ENCODE measurements around the gene MRNIP. TPM values are rescaled to one million over a fixed set of nuclear protein-coding genes. Genes with fewer than 3 reads are reported as not detected.

MRNIP gene
- total and polyA plus RNA-seq, 2 of the 8 experiments (the other 6 are each of a cell fraction or from before 2014, with no cell fraction given): 29.6 TPM

DNA sequence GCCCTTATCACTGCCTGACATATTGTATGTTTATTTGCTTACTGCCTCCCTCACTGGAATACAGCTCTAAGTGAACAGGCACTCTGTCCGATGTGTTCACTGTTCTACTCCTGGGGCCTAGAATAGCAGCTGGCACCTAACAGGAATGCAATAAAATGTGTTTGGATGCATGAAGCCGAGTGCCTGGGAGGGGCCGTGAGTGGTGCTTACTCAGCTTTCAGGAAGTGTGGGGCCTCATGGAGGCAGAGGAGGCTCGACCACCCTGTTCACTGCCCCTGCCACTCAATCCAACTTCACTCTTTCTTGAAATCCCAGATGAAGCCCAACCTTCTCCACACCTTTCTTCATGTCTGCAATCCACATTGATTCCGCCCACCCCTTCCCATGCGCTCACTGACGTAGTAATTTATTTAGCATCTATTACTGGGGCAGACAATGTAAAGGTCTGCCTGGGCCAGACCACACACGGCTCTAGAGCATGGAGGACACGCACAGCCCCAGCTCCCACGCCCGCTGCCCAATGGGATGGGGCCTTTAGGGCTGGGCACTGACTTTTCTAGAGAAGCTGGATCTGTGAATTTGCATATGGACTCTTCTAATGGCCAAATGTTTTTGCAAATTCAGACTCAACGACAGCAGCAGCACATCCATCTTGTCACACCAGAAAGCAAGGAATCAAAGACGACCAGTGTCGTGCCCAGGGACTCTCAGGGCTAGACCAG lies 27.7 kb upstream of the MRNIP start:
- H3K4ac ChIP-seq (replicated peaks; ENCODE audit: insufficient read length, low read depth, low read length): no peak overlapping the region
- no peaks in the 10 kb centered on the region for H3K27me3 ChIP-seq (replicated peaks in 1 of 4; ENCODE audit: control insufficient read depth in 3 of 4, extremely low read depth in 1 of 4, insufficient read depth in 3 of 4, low read length in 3 of 4)
- POLR2A ChIA-PET (ENCODE audit: partially characterized antibody): no interaction called here
- no peak overlapping the region for H3K4me3 ChIP-seq (ENCODE audit: extremely low read depth in 1 of 4, insufficient read depth in 2 of 4, low read depth in 3 of 4, low read length in 4 of 4)
- H4K5ac ChIP-seq (ENCODE audit: insufficient read length, low read depth, low read length): no peak overlapping the region
- H3K9me3 ChIP-seq (ENCODE audit: insufficient read depth in 2 of 2, low read depth in 1 of 2, low read length in 1 of 2): peaks cover 8 to 16% of the 10 kb centered on the region in 2 experiments
- no peak overlapping the region for H2BK120ac ChIP-seq (replicated peaks; ENCODE audit: low read depth, low read length)
- DNase-seq (ENCODE audit: low read depth in 1 of 2, low spot score in 2 of 2): no peak
- H3K23ac ChIP-seq (ENCODE audit: insufficient read length): no peak overlapping the region
- no peak overlapping the region for H2BK5ac ChIP-seq (ENCODE audit: low read depth, low read length)
- H4K20me1 ChIP-seq (replicated peaks in 1 of 2; ENCODE audit: control insufficient read depth in 1 of 2, insufficient read depth in 2 of 2, low read length in 2 of 2): no peaks in the 10 kb centered on the region
- no peaks in the 10 kb centered on the region for H3K4me1 ChIP-seq (replicated peaks in 1 of 4; ENCODE audit: control insufficient read depth in 3 of 4, insufficient read depth in 4 of 4, low read length in 3 of 4)
- H3K79me1 ChIP-seq (ENCODE audit: low read depth, low read length): peaks cover 3% of the 10 kb centered on the region; the same call in 1 of the 2 replicates
- no peak overlapping the region for H2BK12ac ChIP-seq (ENCODE audit: low read depth, low read length)
- H3K14ac ChIP-seq (ENCODE audit: insufficient read length): no peak overlapping the region
- no peak for FAIRE-seq
- no peak overlapping the region for H2AFZ ChIP-seq (ENCODE audit: low read length)
- H3K9ac ChIP-seq (replicated peaks in 1 of 4; ENCODE audit: extremely low read depth in 1 of 4, low read depth in 3 of 4, low read length in 3 of 4): no peak overlapping the region
- H3K27ac ChIP-seq (ENCODE audit: low read depth, low read length): no peak overlapping the region
- 90% methylated on average over 14 of the region's 14 CpGs; no CpG with 5 or more reads in 1 of the 2 experiments for WGBS, 2 experiments (ENCODE audit: extremely low coverage in 1 of 2, insufficient coverage in 1 of 2, insufficient read length in 1 of 2, insufficient replicate concordance in 2 of 2, low coverage in 1 of 2, low lambda C conversion rate in 2 of 2, missing lambda C conversion rate in 1 of 2)
- CTCF ChIA-PET (ENCODE audit: partially characterized antibody): interaction anchor here (0.6 to 2.9 kb wide), 5 partner anchors 7 to 406 kb away, joined by 3 to 9 read pairs (median 4); no protein-coding TSS in a partner anchor
- no peak overlapping the region for H2AK5ac ChIP-seq (ENCODE audit: low read depth, low read length)
- no peak overlapping the region for H2BK20ac ChIP-seq (ENCODE audit: low read length)
- H3K4me2 ChIP-seq (ENCODE audit: insufficient read depth in 1 of 2, low read depth in 2 of 2, low read length in 2 of 2): no peak overlapping the region
- H2BK15ac ChIP-seq (ENCODE audit: low read length): no peak overlapping the region
- peaks cover 14 to 47% (median 28%) of the 10 kb centered on the region in 4 experiments for H3K36me3 ChIP-seq (ENCODE audit: control insufficient read depth in 2 of 4, insufficient read depth in 4 of 4, low read length in 3 of 4)
- no peak overlapping the region for H4K8ac ChIP-seq (ENCODE audit: extremely low read depth, insufficient read depth, low read length)
- H4K91ac ChIP-seq (replicated peaks; ENCODE audit: insufficient read length, low read length): no peak overlapping the region
- H3K56ac ChIP-seq (replicated peaks; ENCODE audit: insufficient read length, low read depth, low read length): no peak overlapping the region
- no peak overlapping the region for H3K18ac ChIP-seq (ENCODE audit: extremely low read depth, low read length)
- H3K79me2 ChIP-seq (ENCODE audit: control insufficient read depth in 1 of 2, insufficient read depth in 2 of 2, low read length in 2 of 2): no peaks in the 10 kb centered on the region
- no peaks in the 10 kb centered on the region for H3K23me2 ChIP-seq (ENCODE audit: low read depth, low read length)
- TF ChIP-seq PHF8 (conservative IDR thresholded peaks at IDR 0.05; ENCODE audit: low read depth, low read length): no peak
- TF ChIP-seq GTF2F1 (IDR thresholded peaks at IDR 0.05; ENCODE audit: borderline replicate concordance, low read depth, low read length): no peak
- no peak for TF ChIP-seq TAF1 (IDR thresholded peaks at IDR 0.05; ENCODE audit: low read depth, low read length)
- no peak for TF ChIP-seq CREB1 (IDR thresholded peaks at IDR 0.05)
- TF ChIP-seq TAF7 (optimal IDR thresholded peaks at IDR 0.05; ENCODE audit: borderline replicate concordance, low read depth, low read length): no peak
- no peak for TF ChIP-seq KDM4A (IDR thresholded peaks at IDR 0.05; ENCODE audit: low read depth, low read length, severe bottlenecking)
- no peak for TF ChIP-seq FOSL1 (IDR thresholded peaks at IDR 0.05; ENCODE audit: insufficient read depth, low read depth, low read length)
- no peak for TF ChIP-seq SP2 (IDR thresholded peaks at IDR 0.05; ENCODE audit: low read length)
- TF ChIP-seq EZH2 (IDR thresholded peaks at IDR 0.05; ENCODE audit: low read depth, low read length, severe bottlenecking): no peak
- TF ChIP-seq JUND (IDR thresholded peaks at IDR 0.05; ENCODE audit: low read length): no peak
- TF ChIP-seq TEAD4 (IDR thresholded peaks at IDR 0.05; ENCODE audit: low read depth, low read length): no peak
- TF ChIP-seq SAP30 (IDR thresholded peaks at IDR 0.05; ENCODE audit: insufficient read depth, insufficient replicate concordance, low read length): no peak
- TF ChIP-seq NRF1 (IDR thresholded peaks at IDR 0.05; ENCODE audit: low read depth, low read length): no peak
- no peak for TF ChIP-seq CBX5 (IDR thresholded peaks at IDR 0.05; ENCODE audit: low read depth, low read length)

Measured in H1 (cell line).